ENCODE data around the gene TMEM130.

- TF ChIP-seq CTCF (conservative IDR thresholded peaks at IDR 0.05) (no peak), EZH2 (IDR thresholded peaks at IDR 0.05; ENCODE audit: low read depth) (no peak)
Observed at GRCh38 chr7:98816241-98816640, 53.6 kb downstream of the TMEM130 start.
